SH-SY5Y (cell line): ENCODE measurements around the gene AFG1L.

Source experiments
- GATA2 ChIP-seq: IDR thresholded peaks from 2 replicates; pipeline ENCODE4 v1.6.1; 2011; ENCODE audit warnings: mild to moderate bottlenecking, low read depth, low read length
- GATA3 ChIP-seq: IDR thresholded peaks from 2 replicates; pipeline ENCODE4 v1.6.1; 2011; ENCODE audit warnings: low read depth, mild to moderate bottlenecking, low read length, moderate library complexity

- TF ChIP-seq GATA2 = no peak
- TF ChIP-seq GATA3 = no peak
Measured at GRCh38 chr6:108543175-108543940, 248.5 kb downstream of the AFG1L start.
